ENCODE results near the gene FRMD4A. TPM values are rescaled to one million over a fixed set of nuclear protein-coding genes. Genes with fewer than 3 reads are reported as not detected.

Gene FRMD4A
- total RNA-seq, 2 donors from 2014 or later = 55.9 to 81.0 TPM

DNA sequence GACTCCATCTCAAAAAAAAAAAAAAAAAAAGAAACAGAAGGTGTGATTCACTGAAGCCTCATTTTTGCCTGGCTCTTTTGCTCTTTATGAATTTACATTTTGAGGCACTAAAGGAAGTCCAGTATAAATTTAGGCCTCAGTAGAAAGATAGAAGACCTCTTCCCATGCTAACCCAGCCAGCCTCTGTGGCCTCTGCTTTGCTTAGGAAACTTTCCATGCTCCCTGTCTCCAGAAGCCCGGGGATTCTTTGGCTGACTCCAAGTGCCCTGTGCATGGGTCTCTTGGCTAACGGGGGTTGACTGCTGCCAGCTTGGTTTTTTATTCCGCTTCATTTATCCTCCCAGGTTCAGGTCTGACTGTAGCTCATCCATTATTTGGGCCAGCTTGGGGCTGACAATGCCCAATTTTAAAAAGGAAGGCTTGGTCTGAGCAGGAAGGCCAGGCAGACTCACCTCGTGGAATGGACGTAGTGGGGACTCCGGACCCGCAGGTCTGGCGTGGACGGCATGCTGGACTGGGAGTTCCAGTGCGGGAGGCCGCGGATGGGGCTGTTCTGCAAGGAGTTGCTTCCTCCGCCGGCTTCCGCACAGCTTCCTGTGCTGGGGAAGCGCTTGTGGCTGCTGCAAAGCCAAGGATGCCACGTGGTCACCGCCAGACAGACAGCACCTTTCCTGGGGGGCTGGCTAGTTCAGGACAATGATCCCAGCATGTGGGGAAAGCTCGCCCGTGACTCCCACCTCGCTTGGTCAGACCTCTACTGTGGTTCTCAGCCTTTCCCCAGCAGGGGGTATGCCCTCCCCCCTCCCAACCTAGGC, 671.6 kb downstream of the FRMD4A start:
- no peak overlapping the region for H3K27ac ChIP-seq
- TF ChIP-seq CTCF (IDR thresholded peaks at IDR 0.05) = no peak
- no peaks in the 10 kb centered on the region for H3K9me3 ChIP-seq
- H3K36me3 ChIP-seq = peaks cover 20% of the 10 kb centered on the region
- ATAC-seq (ENCODE audit: insufficient number of reproducible peaks, low FRiP score, low read depth) (no peak), DNase-seq (ENCODE audit: low spot score) (no peak)
- no peak overlapping the region for H3K4me3 ChIP-seq
- peaks cover 0 to 9% of the 10 kb centered on the region in 2 donors for H3K4me1 ChIP-seq (ENCODE audit: control insufficient read depth in 1 of 2, low read depth in 2 of 2)
- no peaks in the 10 kb centered on the region for H3K27me3 ChIP-seq (replicated peaks; ENCODE audit: insufficient read depth)

DNA sequence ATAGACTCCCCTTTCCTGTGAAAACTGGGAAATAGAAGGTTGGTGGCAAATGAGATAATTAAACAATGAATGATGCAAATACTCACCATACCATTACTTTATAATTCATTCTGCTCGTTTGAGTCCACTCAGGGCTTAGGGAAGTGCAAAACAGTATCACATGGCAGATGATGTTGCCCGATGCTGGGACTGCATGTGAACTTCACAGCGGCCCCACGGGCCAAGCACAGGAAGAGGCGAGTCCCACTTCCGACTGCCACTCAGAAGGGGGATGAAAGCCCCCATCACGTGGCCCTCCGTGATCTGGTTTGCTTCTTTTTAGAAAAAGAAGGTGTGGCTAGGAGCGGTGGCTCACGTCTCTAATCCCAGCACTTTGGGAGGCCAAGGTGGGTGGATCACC, 672.5 kb downstream of the FRMD4A start:
- no peak overlapping the region for H3K4me3 ChIP-seq
- peaks cover 0 to 9% of the 10 kb centered on the region in 2 donors for H3K4me1 ChIP-seq (ENCODE audit: control insufficient read depth in 1 of 2, low read depth in 2 of 2)
- H3K36me3 ChIP-seq = peaks cover 12% of the 10 kb centered on the region
- no peaks in the 10 kb centered on the region for H3K27me3 ChIP-seq (replicated peaks; ENCODE audit: insufficient read depth)
- ATAC-seq (ENCODE audit: insufficient number of reproducible peaks, low FRiP score, low read depth) (no peak), DNase-seq (ENCODE audit: low spot score) (no peak)
- H3K9me3 ChIP-seq = no peaks in the 10 kb centered on the region
- no peak for TF ChIP-seq CTCF (IDR thresholded peaks at IDR 0.05)
- H3K27ac ChIP-seq = no peak overlapping the region

DNA sequence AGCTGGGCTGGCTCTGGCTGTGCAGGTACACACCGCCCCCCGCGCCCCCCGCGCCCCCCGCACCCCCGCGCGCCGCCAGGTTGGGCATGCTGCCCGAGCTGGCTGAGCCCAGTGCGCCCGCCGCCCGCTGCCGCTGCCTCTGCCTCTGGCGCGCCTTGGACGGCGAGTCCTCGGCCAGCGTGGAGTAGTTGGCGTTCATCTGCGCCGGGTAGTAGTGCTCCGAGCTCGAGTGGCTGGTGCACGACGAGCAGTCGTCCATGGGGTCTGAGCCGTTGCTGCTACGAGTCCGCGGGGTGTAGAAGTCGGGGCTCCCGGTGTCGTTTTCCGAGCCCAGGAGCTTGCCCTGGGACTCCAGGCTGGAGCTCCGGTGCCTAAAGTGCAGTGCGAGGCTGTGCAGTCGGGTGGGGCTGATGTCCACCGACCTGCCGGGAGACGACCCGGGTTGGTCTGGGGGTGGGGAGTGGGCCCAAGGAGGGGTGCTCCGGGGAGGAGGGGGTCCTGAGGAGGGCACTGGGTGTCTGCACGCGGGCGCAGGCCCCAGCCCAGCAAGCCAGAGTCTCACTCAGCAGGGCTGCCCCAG, 673.5 kb downstream of the FRMD4A start:
- no peaks in the 10 kb centered on the region for H3K9me3 ChIP-seq
- DNase-seq (ENCODE audit: low spot score) (no peak), ATAC-seq (ENCODE audit: insufficient number of reproducible peaks, low FRiP score, low read depth) (no peak)
- peaks cover 9% of the 10 kb centered on the region for H3K36me3 ChIP-seq
- H3K27me3 ChIP-seq (replicated peaks; ENCODE audit: insufficient read depth) = no peaks in the 10 kb centered on the region
- H3K27ac ChIP-seq = no peak overlapping the region
- H3K4me1 ChIP-seq (ENCODE audit: control insufficient read depth in 1 of 2, low read depth in 2 of 2) = peaks cover 0 to 9% of the 10 kb centered on the region in 2 donors
- H3K4me3 ChIP-seq = no peak overlapping the region
- TF ChIP-seq CTCF (IDR thresholded peaks at IDR 0.05) = no peak

DNA sequence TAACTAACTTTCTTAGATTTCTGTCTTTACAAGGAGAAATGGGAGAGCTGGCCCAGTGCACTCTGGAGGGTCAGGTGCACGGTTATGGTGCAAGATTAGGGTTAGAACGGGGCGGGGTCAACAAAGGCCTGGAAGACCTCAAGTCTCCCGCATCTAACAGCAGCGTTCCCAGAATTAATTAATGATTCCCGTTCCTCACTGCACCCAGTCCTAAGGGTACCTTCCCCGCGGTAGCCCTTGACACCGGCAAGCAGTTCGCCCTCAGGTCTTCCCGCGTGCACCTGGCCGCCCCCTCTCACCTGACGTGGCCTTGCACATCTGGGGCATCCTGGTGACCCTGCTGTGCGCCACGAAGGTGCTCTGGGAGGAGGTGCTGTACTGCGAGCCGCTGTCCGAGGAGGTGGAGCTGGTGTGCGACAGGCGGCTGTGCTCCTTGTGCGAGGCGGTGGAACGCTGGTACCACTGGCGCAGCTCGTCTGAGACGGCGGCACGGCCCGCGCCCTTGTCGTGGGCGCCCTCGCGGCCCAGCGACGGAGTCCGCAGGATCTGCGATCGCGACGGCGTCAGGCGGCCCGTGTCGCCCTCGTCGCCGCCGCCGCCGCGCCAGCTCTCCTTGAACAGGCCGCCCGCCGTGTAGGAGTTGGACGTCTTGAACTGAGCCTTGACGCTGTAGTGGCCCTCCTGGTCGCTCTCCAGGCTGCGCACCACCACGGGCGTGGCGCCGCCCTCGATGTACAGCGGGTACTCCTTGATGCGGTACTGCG, 674.2 kb downstream of the FRMD4A start:
- TF ChIP-seq CTCF (IDR thresholded peaks at IDR 0.05) = no peak
- DNase-seq (ENCODE audit: low spot score) (no peak), ATAC-seq (ENCODE audit: insufficient number of reproducible peaks, low FRiP score, low read depth) (no peak)
- Histone ChIP-seq H3K4me1 (ENCODE audit: control insufficient read depth in 1 of 2, low read depth in 2 of 2) (peaks cover 0 to 9% of the 10 kb centered on the region in 2 donors), H3K9me3 (no peaks in the 10 kb centered on the region), H3K27ac (no peak overlapping the region), H3K36me3 (peaks cover 9% of the 10 kb centered on the region), H3K4me3 (no peak overlapping the region), H3K27me3 (replicated peaks; ENCODE audit: insufficient read depth) (no peaks in the 10 kb centered on the region)

DNA sequence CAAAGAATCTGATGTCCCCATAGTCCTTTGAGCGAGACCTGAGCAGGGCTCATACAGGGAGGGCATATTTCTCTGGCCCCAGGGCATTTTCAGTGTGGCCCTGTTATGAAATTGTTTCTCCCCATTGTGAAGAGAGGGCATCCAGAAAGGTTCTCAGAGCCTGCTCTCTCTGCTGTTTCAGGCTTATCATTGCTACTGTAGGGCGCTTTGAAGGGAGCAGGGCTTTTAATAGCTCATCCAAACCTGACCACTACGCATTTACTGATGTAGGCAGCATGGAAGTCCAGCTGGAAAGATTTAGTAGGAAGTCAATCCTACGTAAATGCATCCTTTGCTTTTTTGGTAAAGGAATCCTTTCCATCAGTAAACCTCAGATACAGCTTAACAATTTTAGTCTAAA, 675.9 kb downstream of the FRMD4A start:
- no peaks in the 10 kb centered on the region for H3K9me3 ChIP-seq
- ATAC-seq (ENCODE audit: insufficient number of reproducible peaks, low FRiP score, low read depth) (no peak), DNase-seq (ENCODE audit: low spot score) (no peak)
- H3K4me1 ChIP-seq (ENCODE audit: control insufficient read depth in 1 of 2, low read depth in 2 of 2) = peaks cover 0 to 9% of the 10 kb centered on the region in 2 donors
- no peak overlapping the region for H3K4me3 ChIP-seq
- H3K27ac ChIP-seq = no peak overlapping the region
- peaks cover 12% of the 10 kb centered on the region for H3K36me3 ChIP-seq
- no peaks in the 10 kb centered on the region for H3K27me3 ChIP-seq (replicated peaks; ENCODE audit: insufficient read depth)
- TF ChIP-seq CTCF (IDR thresholded peaks at IDR 0.05) = no peak
